SH-SY5Y (cell line): ENCODE data around the gene RUFY3.

Source experiments
- GATA2 ChIP-seq: IDR thresholded peaks from 2 replicates; pipeline ENCODE4 v1.6.1; 2011; ENCODE audit warnings: mild to moderate bottlenecking, low read depth, low read length
- GATA3 ChIP-seq: IDR thresholded peaks from 2 replicates; pipeline ENCODE4 v1.6.1; 2011; ENCODE audit warnings: low read depth, mild to moderate bottlenecking, low read length, moderate library complexity

RUFY3 gene

GRCh38 chr4:70704215-70704930 lies 17.4 kb upstream of the RUFY3 start:
- TF ChIP-seq GATA2 (no peak), GATA3 (no peak)

DNA sequence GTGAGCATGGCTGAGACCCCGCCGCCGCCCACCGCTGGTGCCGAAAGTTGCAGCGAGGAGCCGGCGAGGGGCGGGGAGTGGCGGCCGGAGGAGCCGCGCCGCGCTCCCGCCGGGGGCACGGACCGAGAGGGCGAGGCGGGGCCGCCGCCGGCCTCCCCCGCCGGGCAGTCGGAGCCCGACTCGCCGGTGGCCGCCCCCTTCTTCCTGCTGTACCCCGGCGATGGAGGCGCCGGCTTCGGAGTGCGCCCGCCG lies 16.9 kb upstream of the RUFY3 start:
- TF ChIP-seq GATA3 (no peak), GATA2 (no peak)

GRCh38 chr4:70705183-70706043 lies 16.4 kb upstream of the RUFY3 start:
- no peak for TF ChIP-seq GATA2
- no peak for TF ChIP-seq GATA3

- TF ChIP-seq GATA3 (no peak), GATA2 (no peak)
These were observed 15.7 kb upstream of the RUFY3 start for GRCh38 chr4:70706044-70706461.

DNA sequence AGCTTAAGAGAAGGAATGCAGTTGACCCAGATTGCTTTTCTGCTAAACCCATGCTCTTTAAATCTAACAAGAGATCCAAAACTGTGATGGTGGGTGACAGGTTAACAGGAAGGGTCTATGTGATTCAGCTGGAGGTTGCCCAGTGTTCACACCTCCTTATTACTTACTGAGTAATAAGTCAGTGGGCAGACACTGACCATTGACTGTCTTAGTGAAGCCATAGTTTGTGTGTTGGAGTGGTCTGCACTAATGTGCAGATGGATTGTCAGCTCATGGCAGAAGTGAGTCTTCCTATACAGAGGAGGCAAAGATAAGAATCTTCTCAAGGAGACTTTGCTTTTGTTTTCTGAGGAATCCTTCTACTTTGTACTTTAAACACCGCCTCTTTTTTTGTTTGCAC lies 15.2 kb upstream of the RUFY3 start:
- no peak for TF ChIP-seq GATA3
- TF ChIP-seq GATA2, result no peak

GRCh38 chr4:70709611-70710205 lies 12.1 kb upstream of the RUFY3 start:
- no peak for TF ChIP-seq GATA3
- no peak for TF ChIP-seq GATA2

GRCh38 chr4:70711599-70711998 lies 10.2 kb upstream of the RUFY3 start:
- TF ChIP-seq GATA3, result no peak
- TF ChIP-seq GATA2, result no peak

- TF ChIP-seq GATA3, result no peak
- TF ChIP-seq GATA2, result no peak
These were observed 9.6 kb upstream of the RUFY3 start for GRCh38 chr4:70712150-70712549.

- no peak for TF ChIP-seq GATA3
- TF ChIP-seq GATA2, result no peak
These were observed 8.9 kb upstream of the RUFY3 start for GRCh38 chr4:70712604-70713452.

DNA sequence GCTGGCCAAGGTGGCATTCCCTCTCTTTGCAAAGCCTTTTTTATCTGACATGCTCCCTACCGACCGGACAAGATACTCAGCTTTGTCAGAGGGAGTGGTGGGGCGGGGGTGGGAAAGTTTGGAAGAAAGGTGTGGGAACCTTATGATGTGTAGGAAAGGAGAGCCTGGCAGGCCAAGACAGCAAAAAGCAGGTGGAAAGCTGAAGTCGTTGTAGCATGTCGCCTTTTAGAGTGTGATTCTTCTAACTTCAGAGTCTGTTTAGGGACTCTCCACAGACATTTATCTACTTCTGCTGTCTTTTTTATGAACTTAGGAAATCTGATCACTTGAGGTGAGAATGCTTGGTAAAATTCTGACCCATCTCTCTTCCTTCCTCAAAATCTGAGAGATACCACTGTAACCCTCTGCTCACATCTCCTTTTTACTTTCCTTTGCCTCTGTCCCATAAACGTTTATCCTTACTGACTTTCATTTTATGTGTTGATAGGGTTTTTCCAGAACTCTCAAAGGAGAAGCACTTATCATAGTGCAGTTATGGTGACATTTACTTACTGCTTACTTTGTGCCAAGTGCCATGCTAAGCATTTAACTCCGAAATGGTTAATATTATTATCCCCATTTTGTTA lies 8.2 kb upstream of the RUFY3 start:
- TF ChIP-seq GATA3, result no peak
- TF ChIP-seq GATA2, result no peak

DNA sequence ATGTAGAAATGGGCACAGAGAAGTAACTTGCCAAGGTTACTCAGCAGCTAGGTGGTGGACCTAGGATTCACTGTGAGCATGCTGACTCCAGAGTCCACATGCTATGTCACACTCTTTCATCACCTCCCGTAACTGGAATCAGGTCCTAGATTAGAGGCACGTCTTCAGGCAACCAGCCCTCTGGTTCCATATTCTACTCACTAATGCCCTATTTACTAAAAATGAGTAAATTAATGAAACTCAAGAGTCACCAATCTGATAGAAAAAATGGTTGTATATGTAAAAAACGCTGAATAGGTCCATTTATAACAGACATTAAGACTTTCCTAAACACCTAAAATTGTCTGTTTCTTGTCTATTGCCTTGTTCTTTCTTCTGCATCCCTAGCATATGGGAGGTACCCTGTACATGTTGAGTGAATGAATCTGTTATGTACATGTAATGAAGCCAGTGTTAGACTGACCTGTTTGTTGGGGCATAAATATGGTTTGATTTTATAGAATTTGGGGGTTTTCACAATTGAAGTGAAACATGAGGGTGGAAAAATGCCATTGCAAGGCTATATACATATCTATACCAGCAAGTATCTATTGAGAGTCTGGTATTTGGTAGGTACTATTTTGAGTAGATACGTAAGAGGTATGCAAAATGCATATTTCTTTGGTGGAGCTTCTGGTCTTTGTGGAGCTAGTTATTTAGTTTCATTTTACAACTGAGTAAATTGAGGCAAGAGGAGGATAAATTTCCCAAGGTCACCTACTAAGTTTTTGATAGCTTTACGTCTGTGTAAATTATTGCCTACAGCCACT lies 7.5 kb upstream of the RUFY3 start:
- TF ChIP-seq GATA3, result no peak
- TF ChIP-seq GATA2, result no peak

- no peak for TF ChIP-seq GATA3
These were observed 6.7 kb upstream of the RUFY3 start for GRCh38 chr4:70715097-70715496.
